Posterior vena cava (tissue), 2 donors: ENCODE data around the gene ATF2. TPM values are rescaled to one million over a fixed set of nuclear protein-coding genes. Genes with fewer than 3 reads are reported as not detected.
"Not testable (repeated sequence)": the region's sequence is repeated elsewhere in the genome, so short reads cannot be mapped to it uniquely, and the experiment has no call there.

ENCODE experiments used
- DNase-seq: peaks from one replicate; pipeline ENCODE4 v3.0.0-alpha.2; 2020; ENCODE audit warnings: low spot score
- intact Hi-C, 2 donors: fragments of 100-400 bp; cut with DNase I; formaldehyde crosslinking; loops; one replicate each; pipeline versions ENCODE4 v1.14.1 to v1.14.2; 2022 to 2023
- total RNA-seq, 2 donors: library from RNA; stranded (reverse); fragmentation: NEBNext Ultra II Directional; extraction: Animal tissue kit (Norgen Biotek cat#: 25700); gene quantifications; one replicate each; pipeline ENCODE4 v1.2.1, GENCODE V29; 2021
- donor health status: DM: yes; HTN: yes; CAD: no.
- donor health status: DM: yes; HTN: yes; CAD: no.

ATF2 gene
- total RNA-seq, 2 donors from 2014 or later = 49.6 to 53.4 TPM

DNA sequence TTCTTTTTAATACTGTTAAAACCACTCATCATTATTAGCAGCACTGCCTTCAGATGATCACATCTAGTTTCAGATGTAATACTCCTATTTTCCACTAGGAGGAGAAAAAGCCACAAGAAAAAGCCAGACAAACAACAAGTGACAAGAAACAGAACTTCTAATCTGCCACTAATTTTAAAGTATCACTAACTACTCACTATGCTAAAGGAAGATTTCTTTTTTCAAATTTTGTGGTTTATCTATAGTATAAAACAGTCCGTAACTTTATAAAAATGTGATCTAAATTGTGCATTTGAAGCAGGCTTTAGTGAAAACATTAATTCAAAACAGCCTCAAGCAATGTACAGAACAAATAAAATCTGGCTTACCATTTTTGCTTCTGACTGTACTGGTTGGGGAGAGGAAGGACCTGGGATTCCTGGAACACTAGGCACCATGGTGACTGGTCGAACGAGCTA, 56.8 kb downstream of the ATF2 start:
- intact Hi-C loops = no loop called here
- DNase-seq = no peak

GRCh38 chr2:175108091-175108490, 59.9 kb downstream of the ATF2 start:
- intact Hi-C loops = not testable (repeated sequence)

GRCh38 chr2:175107146-175107545, 60.9 kb downstream of the ATF2 start:
- intact Hi-C loops = no loop called here
- DNase-seq = no peak

More at GRCh38 chr2:175108091-175108490, 59.9 kb downstream of the ATF2 start:
- DNase-seq = not testable (repeated sequence)

DNA sequence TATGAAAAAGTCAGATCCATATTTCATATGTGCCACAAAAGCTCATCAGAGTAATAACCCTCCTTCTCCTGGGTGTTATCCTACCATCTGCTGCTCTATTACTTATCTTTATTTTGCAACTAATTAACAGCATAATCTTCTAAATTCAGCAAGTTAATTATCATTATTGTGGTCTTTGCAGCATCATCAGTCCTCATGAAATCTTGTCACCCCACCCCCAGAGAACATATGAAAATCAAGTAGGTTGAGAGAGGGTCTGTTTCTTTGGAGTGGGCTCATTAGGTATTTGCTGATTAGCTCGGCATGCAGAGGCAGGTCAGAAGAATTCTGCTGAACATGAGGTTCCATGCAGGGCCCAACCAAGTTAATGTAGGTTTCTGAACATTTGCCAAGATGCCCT, 64.8 kb downstream of the ATF2 start:
- no peak for DNase-seq
- intact Hi-C loops = no loop called here

DNA sequence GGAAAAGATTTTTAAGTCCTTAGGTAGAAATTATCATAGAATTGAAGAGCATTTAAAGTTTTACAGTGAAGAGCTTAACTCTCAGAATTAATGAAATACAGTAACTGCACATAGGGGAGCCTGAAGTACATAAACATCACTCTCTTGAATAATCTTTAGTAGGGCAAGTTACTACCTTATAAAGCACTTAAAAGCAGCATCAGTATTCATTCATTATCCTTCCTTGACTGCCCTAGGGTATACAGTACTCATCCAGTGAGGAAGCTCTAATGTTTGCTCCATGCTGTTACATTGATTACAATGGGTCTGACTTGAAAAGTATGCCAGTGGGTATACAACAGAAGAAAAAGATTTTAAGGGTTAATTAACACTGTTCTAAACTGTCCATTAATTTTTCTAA, 66.5 kb downstream of the ATF2 start:
- intact Hi-C loops = no loop called here
- no peak for DNase-seq

DNA sequence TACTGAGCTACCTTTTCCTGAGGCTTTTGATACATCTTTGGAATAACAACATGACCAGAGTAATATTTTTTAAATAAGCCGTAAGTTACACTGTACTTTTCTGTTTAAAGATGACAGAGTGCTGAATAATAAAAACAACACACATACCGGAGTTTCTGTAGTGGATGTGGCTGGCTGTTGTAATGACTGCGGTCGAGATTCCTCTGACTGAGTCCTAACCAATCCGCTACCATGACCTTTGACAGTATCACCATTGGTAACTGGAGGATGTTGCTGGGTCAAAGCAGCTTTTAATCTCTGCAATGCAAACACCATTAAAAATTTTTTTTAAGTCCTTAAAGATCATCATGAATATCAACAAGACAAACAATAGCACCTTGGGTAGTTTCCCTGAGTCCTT, 70.7 kb downstream of the ATF2 start:
- DNase-seq = no peak
- intact Hi-C loops = no loop called here

GRCh38 chr2:175084117-175084516, 83.9 kb downstream of the ATF2 start:
- DNase-seq, intact Hi-C loops: not testable (repeated sequence)

DNA sequence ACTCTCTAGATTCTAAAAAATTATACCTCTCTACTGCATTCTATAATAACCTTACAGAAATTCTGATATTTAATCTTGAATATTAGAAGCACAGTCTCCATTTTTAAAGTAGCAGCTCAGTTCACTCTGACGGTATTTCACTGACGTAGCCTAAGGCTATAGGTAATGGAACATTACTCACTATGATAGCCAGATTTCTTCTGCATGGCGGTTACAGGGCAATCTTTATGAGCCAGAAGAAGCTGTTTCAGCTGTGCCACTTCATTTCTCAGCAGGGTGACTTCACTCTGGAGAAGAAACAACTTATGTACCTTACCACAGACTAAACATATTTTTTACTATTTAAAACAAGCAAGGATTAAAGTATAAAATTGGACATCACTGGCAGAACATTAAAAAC, 87.5 kb downstream of the ATF2 start:
- intact Hi-C loops = no loop called here
- DNase-seq = no peak

GRCh38 chr2:175076272-175076671, 91.7 kb downstream of the ATF2 start:
- no peak for DNase-seq
- intact Hi-C loops = loop anchor here in 1 of 2 donors (10.0 kb wide), 1 partner anchor 1719 kb away; no protein-coding TSS in a partner anchor

- intact Hi-C loops = loop anchor here in 1 of 2 donors (10.0 kb wide), 1 partner anchor 1720 kb away; no protein-coding TSS in a partner anchor
- DNase-seq = no peak
Observed at GRCh38 chr2:175074478-175074877, 93.5 kb downstream of the ATF2 start.

GRCh38 chr2:175068534-175068933, 99.5 kb downstream of the ATF2 start:
- DNase-seq = no peak
- intact Hi-C loops = no loop called here

- no peak for DNase-seq
- intact Hi-C loops = no loop called here
Observed at GRCh38 chr2:175066411-175066810, 101.6 kb downstream of the ATF2 start.

DNA sequence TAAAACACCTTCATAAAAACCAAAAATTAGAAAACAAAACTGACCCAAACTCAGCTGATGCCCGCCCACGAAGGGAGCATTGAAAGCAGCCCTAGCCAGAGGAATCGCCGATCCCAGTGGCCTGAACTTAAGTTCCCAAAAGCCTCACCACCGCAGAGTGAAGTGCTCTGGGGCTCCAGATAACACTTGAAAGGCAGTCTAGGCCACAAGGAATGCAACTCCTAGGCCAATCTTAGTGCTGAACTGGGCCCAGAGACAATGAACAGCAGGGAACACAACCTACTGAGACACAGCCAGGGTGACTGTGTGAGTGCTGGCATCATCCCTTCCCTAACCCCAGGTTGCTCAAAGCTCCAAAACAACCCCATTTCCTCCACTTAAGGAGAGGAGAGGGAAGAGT, 103.2 kb downstream of the ATF2 start:
- no peak for DNase-seq
- intact Hi-C loops = no loop called here

GRCh38 chr2:175063741-175064140, 104.3 kb downstream of the ATF2 start:
- intact Hi-C loops = no loop called here
- DNase-seq = no peak

DNA sequence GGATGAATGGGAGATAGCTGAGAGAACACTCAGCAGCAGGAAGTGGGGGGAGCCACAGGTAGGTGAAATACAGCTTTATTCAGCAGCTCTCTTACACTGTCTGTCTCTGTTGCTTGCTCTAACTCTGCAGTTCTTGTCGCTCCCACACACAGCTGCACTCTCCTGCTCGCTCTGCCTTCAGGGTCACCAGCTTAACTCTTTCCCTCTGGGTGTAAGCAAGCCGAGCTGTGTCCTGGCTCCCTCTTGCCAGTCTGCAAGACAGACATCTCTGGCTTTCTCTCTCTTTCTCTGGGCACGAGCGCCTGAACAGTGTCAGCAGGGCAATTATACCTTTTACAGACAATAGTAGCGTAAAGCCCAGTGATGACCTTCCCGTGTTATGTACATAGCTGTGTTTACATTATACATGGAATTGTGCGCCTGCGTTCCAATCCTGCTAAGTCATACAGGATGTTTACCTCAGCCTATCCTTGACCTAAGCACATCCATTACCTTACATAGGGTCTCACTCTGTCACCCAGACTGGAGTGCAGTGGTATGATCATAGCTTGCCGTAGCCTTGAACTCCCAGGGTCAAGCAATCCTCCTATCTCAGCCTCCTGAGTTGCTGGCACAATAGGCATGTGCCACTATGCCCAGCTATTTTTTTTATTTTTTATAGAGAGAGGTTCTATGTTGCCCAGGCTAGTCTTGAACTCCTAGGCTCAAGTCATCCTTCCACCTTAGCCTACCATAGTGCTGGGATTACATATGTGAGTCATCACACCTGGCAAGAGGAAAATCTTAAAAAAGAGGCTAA, 105.0 kb downstream of the ATF2 start:
- DNase-seq = no peak
- intact Hi-C loops = no loop called here

- no peak for DNase-seq
- intact Hi-C loops = no loop called here
Observed at GRCh38 chr2:175057078-175057685, 110.8 kb downstream of the ATF2 start.

- intact Hi-C loops = no loop called here
- no peak for DNase-seq
Observed at GRCh38 chr2:175055993-175056392, 112.0 kb downstream of the ATF2 start.

- no peak for DNase-seq
- intact Hi-C loops = no loop called here
Observed at GRCh38 chr2:175054340-175054739, 113.7 kb downstream of the ATF2 start.

- DNase-seq = no peak
- intact Hi-C loops = no loop called here
Observed at GRCh38 chr2:175049661-175050060, 118.3 kb downstream of the ATF2 start.

GRCh38 chr2:175048275-175048674, 119.7 kb downstream of the ATF2 start:
- intact Hi-C loops = no loop called here
- no peak for DNase-seq

DNA sequence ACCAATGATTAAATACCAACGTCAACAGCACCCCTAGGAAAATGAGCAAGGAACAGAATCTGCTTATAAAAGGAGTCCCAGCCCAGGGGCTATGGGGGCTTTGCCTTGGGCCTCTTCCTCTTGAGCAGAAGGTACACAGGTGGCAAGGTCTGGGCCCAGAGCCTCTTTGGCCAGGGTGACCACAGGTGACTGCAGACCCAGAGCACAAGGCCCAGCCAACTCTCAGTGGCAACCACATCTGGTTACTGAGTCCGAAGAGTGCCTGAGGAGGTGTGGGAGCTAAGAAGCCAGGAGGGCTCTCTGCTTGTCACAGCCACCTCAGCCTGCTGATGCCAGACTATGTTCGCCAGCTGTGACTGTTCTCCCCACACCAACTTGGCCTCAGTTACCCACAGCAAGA, 128.5 kb downstream of the ATF2 start:
- intact Hi-C loops = no loop called here
- DNase-seq = no peak
